H7 (cell line): ENCODE measurements around the gene UNC13C. TPM values are rescaled to one million over a fixed set of nuclear protein-coding genes. Genes with fewer than 3 reads are reported as not detected.
A peak's percentile ranks its signal among the peaks of the same experiment; 100 is the strongest.
"Not testable (repeated sequence)": the region's sequence is repeated elsewhere in the genome, so short reads cannot be mapped to it uniquely, and the experiment has no call there.

ENCODE experiments used
- DNase-seq: peaks from one replicate; pipeline ENCODE4 v3.0.0; 2012
- H3K27me3 ChIP-seq: 2 replicates; pipeline ENCODE4 v1.6.0; 2011; ENCODE audit warnings: mild to moderate bottlenecking, low read length; ENCODE audit not compliant: control insufficient read depth, insufficient read depth
- H3K36me3 ChIP-seq: replicated peaks from 2 replicates; pipeline ENCODE4 v1.5.1; 2011; ENCODE audit warnings: low read length; ENCODE audit not compliant: control insufficient read depth, insufficient read depth
- H3K4me3 ChIP-seq: 2 replicates; pipeline ENCODE4 v1.5.1; 2011; ENCODE audit warnings: low read depth, mild to moderate bottlenecking, control low read depth, low read length, moderate library complexity; ENCODE audit not compliant: insufficient read depth
- total RNA-seq: library from RNA; depleted of rRNA; stranded (reverse); fragments of >200 nt; shearing (Covaris generic); gene quantifications from 2 replicates; pipeline ENCODE4 v1.2.3, GENCODE V29; 2014; rRNA removed

Gene UNC13C
- total RNA-seq: 0.03 TPM in 1 of 2 replicates, not detected in the other

DNA sequence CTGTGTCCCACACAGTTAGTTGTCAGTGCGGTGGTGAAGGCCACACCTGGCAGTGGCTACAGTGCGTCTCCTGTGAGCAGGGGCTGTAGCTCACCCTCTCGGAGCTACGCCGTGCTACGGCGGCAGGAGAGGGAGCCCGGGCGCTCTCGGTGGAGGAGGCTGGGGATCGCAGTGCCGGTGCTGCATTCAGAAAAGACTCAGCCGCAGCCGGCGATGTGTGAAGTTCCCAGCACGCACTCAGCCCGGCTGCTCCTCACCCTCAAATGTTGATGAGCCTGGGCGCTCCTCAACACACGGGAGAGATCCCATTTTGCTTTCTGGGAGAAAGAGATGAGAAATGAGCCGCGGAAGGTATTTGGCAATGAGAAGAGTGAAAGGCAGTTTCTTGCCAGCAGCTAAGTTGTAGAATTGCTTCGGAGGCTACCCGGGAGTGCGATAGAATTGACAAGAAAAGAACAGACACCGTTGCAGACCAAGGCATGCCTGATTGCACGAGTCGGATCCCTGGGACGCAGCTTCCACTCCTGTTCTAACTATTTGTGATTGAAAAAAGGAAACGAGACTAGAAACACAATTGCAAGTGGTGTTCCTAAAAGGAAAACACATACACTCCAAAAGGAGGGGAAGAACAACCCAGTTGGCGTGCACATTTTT, at the start of gene UNC13C:
UNC13C (plus strand) TSS at position 189 of the 654 bp plus-strand sequence. CDS start 34,463 bp downstream, outside the sequence.
- DNase-seq: peak; percentile 47
- Histone ChIP-seq H3K27me3 (peaks cover 17% of the 10 kb centered on the region), H3K4me3 (peak within 1 kb of the TSS; percentile 13; the same call in 1 of the 2 replicates), H3K36me3 (no peaks in the 10 kb centered on the region)

DNA sequence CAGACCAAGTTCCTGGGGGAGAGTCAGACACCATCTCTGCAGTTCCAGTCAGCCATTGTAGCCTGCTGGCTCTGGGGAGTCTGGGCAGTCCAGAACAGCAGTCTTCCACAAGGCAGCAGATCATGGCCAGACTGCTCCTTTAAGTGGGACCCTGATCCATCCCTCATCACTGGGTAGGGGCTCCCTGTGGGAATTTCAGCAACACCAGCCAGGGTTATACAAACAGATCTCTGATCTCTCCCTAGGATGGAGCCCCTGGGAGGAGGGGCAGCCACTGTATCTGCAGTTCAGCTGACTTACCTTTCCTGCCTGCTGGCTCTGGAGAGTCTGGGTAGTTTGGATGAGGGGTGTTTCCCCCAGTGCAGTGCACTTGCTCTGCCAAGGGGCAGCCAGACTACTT, 42.1 kb upstream of the UNC13C start:
- Histone ChIP-seq H3K27me3 (no peaks in the 10 kb centered on the region), H3K4me3 (no peak overlapping the region), H3K36me3 (no peaks in the 10 kb centered on the region)
- no peak for DNase-seq

GRCh38 chr15:53937632-53938031, 40.6 kb upstream of the UNC13C start:
- H3K27me3 ChIP-seq, H3K4me3 ChIP-seq, H3K36me3 ChIP-seq, DNase-seq: not testable (repeated sequence)

DNA sequence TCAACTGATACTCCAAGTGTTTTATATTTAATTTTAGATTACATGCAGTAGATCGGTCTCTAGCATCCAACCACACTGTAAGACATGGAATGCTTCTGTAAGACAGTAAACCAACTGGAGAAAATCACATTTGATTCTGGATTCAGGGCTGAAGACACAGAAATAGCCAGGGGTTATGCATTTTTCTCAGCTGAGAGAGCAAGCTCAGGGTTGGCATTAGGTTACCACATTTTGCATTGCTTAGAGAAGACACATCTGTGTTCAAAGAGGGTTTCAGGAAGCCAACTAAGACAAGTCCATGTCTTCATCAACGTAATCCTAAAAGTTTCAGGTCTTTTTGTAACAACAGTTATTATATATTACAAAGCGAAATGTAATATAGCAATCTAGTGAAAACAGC, 27.7 kb upstream of the UNC13C start:
- no peak for DNase-seq
- Histone ChIP-seq H3K36me3 (no peaks in the 10 kb centered on the region), H3K4me3 (no peak overlapping the region), H3K27me3 (no peaks in the 10 kb centered on the region)

- no peak for DNase-seq
- H3K36me3 ChIP-seq: no peaks in the 10 kb centered on the region
- H3K4me3 ChIP-seq: no peak overlapping the region
- H3K27me3 ChIP-seq: no peaks in the 10 kb centered on the region
Measured at GRCh38 chr15:53955396-53955795, 22.8 kb upstream of the UNC13C start.

DNA sequence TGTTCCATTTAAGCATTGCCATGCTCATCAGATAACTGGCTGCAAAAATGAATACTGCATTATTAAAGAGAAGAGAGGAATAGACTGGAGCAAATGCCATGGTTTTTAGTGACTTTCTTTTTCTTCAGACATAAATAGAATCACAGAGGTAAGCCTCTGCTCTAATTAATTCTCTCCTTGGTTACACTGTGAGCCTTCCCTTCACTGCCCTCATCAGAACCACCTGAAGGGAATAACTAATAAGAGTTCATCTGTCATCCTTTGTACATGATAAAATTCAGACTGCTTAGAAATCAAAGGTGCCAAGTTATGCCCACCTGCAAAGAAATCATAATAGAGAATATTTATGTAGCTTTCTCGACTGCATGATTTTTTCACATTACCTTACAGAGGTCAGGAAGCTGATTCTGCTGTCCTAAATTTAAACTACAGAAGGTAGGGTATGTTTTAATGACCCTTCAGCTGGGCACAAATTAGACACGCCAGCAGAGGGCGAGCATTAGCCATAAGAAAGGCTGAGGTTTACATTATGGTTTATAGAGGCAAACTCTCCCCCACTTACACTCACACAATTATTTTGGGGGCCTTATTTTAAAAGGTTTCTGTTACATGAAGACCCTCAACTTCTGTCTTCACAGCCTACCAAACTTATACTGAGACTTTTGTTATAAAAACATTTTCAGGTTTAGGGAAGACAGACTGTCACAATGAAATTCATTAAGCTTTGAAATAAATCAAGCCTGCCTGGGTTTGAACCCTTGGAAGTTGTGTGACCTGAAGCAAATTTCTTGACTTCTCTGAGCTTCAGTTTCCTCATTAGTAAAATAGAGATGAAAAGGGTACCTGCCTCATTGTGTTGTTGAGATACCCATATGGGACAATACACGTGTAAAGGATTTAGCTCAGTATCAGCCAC, 15.3 kb upstream of the UNC13C start:
- no peak for DNase-seq

DNA sequence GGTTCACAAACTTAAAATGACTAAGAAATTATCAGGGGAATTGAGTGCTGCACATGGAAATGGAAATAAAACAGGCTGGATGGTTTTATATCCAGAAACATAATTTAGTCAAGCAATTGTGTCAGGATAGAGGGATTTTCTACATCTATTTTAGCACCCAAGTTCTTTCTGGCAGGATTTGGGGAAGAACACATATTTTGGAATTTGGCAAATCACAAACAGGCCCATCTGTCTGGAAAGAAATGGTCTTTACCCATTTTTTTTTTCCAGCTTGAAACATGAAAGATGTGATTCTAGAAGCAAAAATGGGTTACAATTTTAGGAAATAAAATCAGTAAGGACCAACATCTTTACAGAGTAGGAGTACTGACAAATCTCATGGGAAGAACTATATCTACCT, 14.4 kb upstream of the UNC13C start:
- DNase-seq: no peak
- Histone ChIP-seq H3K4me3 (no peak overlapping the region), H3K36me3 (no peaks in the 10 kb centered on the region), H3K27me3 (no peaks in the 10 kb centered on the region)

More for the DNA sequence above, 15.3 kb upstream of the UNC13C start:
- Histone ChIP-seq H3K4me3 (no peak overlapping the region), H3K27me3 (no peaks in the 10 kb centered on the region), H3K36me3 (no peaks in the 10 kb centered on the region)

DNA sequence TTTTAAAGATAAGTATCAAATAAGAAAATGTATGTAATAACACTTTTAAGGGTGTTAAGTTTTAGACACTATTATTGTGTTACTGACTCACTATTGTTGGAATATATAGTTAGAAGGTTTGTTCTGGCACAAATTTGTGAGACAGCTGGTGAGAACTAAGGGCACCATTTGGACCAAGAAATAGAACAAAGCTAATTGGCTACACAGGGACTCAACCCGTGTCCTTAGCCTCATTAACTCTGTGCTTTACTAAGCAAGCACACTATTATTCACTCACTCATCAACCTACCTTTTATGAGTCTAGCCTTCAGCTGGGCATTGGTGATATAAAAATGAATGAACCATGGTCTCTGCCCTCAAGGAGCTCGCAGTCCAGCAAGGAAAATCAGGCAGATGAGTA, 4.1 kb upstream of the UNC13C start:
- H3K4me3 ChIP-seq: no peak overlapping the region
- H3K36me3 ChIP-seq: no peaks in the 10 kb centered on the region
- peaks cover 15% of the 10 kb centered on the region for H3K27me3 ChIP-seq
- DNase-seq: no peak

DNA sequence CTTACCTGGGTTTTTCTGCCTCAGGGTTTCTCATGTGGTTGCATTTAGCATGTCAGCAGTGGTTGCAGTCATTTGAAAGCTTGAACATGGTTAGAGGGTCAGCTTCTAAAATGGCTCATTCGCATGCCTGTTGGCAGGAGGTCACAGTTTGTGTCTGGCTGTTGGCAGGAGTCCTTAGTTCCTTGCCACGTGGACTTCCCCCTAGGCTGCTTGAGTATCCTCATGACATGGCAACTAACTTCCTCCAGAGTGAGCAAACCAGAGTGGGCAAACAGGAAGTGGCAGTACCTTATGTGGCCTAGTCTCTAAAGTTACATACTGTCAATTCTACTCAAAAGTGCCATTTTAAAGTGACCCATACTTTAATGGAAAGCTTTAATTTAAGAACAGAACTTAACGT, 3.4 kb upstream of the UNC13C start:
- Histone ChIP-seq H3K27me3 (peaks cover 17% of the 10 kb centered on the region), H3K4me3 (no peak overlapping the region), H3K36me3 (no peaks in the 10 kb centered on the region)
- no peak for DNase-seq

DNA sequence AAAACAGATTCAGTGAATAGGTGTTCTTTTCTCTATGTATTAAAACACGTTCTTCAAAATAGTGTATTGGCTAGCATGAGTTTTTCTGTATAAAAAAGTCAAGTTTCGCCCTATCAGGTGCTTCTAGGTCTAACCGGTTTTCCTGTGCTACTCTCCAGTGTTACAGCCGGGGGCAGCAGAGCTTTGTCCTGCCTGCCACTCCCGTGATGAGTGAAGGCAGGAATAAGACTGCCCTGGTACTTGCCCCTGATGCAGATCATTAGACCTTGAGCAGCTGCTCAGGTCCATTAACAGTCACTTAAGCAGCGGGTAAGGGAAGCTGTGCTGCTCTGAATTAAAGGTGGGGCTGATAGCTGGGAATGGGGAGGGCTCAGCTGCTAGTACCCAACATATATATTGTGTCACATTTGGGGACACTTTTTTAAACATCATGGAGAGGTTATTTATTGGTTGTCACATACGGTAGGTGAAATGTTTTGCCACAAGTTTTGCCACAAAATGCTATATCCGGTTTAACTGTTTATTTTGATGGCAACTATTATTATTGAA, 1.3 kb upstream of the UNC13C start:
- Histone ChIP-seq H3K27me3 (peaks cover 17% of the 10 kb centered on the region), H3K4me3 (no peak overlapping the region), H3K36me3 (no peaks in the 10 kb centered on the region)
- peak; percentile 44 for DNase-seq

GRCh38 chr15:53979051-53979788, 979 bp downstream of the UNC13C start:
- H3K4me3 ChIP-seq: no peak overlapping the region
- no peaks in the 10 kb centered on the region for H3K36me3 ChIP-seq
- H3K27me3 ChIP-seq: peaks cover 17% of the 10 kb centered on the region
- DNase-seq: no peak

DNA sequence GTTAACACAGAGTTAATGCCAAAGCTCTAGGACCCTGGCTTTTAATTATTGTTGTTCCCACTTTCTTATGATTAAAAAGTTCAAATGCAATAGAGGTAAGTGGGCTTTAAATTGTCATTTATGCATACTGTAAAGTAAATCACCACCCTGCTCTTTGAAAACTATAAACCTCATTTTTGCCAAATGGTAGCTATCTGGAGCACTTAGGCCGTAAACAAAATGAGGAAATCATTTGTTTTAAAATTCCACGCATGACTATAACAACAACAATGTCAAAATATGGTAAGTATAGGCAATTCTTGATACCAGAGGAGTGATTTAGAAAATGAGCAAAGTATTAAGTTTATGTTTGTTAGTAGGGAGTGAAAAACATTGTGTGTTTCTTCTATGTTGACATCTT, 1.8 kb downstream of the UNC13C start:
- DNase-seq: no peak
- H3K36me3 ChIP-seq: no peaks in the 10 kb centered on the region
- no peak overlapping the region for H3K4me3 ChIP-seq
- peaks cover 17% of the 10 kb centered on the region for H3K27me3 ChIP-seq

GRCh38 chr15:53982071-53982680, 3.9 kb downstream of the UNC13C start:
- Histone ChIP-seq H3K27me3 (peaks cover 17% of the 10 kb centered on the region), H3K4me3 (no peak overlapping the region), H3K36me3 (no peaks in the 10 kb centered on the region)
- no peak for DNase-seq

DNA sequence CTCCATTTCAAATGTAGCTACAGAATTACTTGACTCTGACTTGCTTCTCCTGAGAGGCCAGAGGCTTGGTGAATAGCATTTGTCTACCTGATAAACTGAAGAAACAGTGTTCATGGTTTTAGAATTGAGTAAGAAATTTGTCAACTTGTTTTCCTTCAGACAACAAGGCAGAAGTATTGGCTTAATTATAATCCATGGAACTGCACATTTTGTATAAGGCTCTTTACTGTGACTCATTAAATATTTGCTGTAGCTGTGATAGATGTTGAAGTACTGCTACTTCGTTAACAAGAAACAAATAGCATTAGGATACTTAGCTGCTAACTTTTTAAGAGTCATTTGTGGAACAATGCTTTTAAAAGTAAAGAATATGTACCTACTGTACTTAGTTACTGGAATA, 4.6 kb downstream of the UNC13C start:
- Histone ChIP-seq H3K36me3 (no peaks in the 10 kb centered on the region), H3K27me3 (peaks cover 12% of the 10 kb centered on the region), H3K4me3 (no peak overlapping the region)
- DNase-seq: no peak
